K562 (cell line): ENCODE measurements around the gene TMEM163. TPM values are rescaled to one million over a fixed set of nuclear protein-coding genes. Genes with fewer than 3 reads are reported as not detected.

Experiments used
- ATAC-seq: fragments of 200-7000 bp; cut with Tn5 transposase; 3 replicates; pipeline ENCODE4 v1.9.1; 2020; ENCODE audit warnings: moderate library complexity
- BruUV-seq: library from RNA; stranded (reverse); fragments of 400-500 nt; replicated peaks from 2 replicates; lab custom pipeline; 2021; lab: Mats Ljungman, UMichigan
- CTCF ChIA-PET: fragments of 300-600 bp; formaldehyde crosslinking; extraction: SDS; loops from one replicate; lab custom pipeline; 2021; ENCODE audit warnings: low intra/inter-chr PET ratio; lab: Yijun Ruan, JAX
- POLR2A ChIA-PET: fragments of 300-600, 350-650 bp; sonication (Branson Sonifier 250); formaldehyde crosslinking; extraction: SDS; loops from one replicate; lab custom pipeline; 2021; ENCODE audit warnings: antibody characterized with exemption, inconsistent platforms; lab: Yijun Ruan, JAX
- DNase-seq, 4 experiments: peaks; one replicate each; pipeline versions ENCODE4 v3.0.0 to v3.0.0-alpha.2; 2011 to 2018; ENCODE audit warnings: low spot score in 3 of 4, mixed read lengths in 3 of 4; ENCODE audit errors: extremely low read depth in 1 of 4
- FAIRE-seq: peaks from 2 replicates; lab custom pipeline; 2011; peaks lifted over from hg19 to GRCh38; lab: Jason Lieb, UNC
- H2AFZ ChIP-seq: 2 replicates; pipeline ENCODE4 v1.6.0; 2011; ENCODE audit warnings: low read depth, low read length, control low read depth, inconsistent platforms
- H3K27ac ChIP-seq: fragments of 200-600 bp; 3 replicates; pipeline ENCODE4 v1.8.0; 2011; ENCODE audit warnings: low read depth, mild to moderate bottlenecking, control low read depth, inconsistent platforms, low read length, moderate library complexity, mixed read lengths; ENCODE audit errors: extremely low read depth
- H3K27me3 ChIP-seq, 2 experiments: fragments of 300-600 bp in 1 of 2; 2 replicates in 1 of 2; 3 replicates in 1 of 2; pipeline versions ENCODE4 v1.6.0 to v1.8.0; 2011; ENCODE audit warnings: inconsistent platforms in 2 of 2, low read length in 2 of 2, mild to moderate bottlenecking in 1 of 2, mixed read lengths in 1 of 2, moderate library complexity in 1 of 2; ENCODE audit not compliant: control insufficient read depth in 2 of 2, insufficient read depth in 2 of 2
- H3K36me3 ChIP-seq: fragments of 300-600 bp; 3 replicates; pipeline ENCODE4 v1.8.0; 2011; ENCODE audit warnings: mild to moderate bottlenecking, low read length, inconsistent platforms; ENCODE audit not compliant: control insufficient read depth, insufficient read depth
- H3K4me1 ChIP-seq, 2 experiments: fragments of 200-600 bp in 1 of 2; replicated peaks in 1 of 2; 2 replicates in 1 of 2; 3 replicates in 1 of 2; pipeline versions ENCODE4 v1.5.1 to v1.8.0; 2011; ENCODE audit warnings: inconsistent platforms in 2 of 2, low read length in 2 of 2, mild to moderate bottlenecking in 1 of 2, mixed read lengths in 1 of 2, moderate library complexity in 1 of 2; ENCODE audit not compliant: control insufficient read depth in 2 of 2, insufficient read depth in 2 of 2
- H3K4me2 ChIP-seq: 2 replicates; pipeline ENCODE4 v1.6.1; 2011; ENCODE audit warnings: low read length, control low read depth, inconsistent platforms, mixed read lengths; ENCODE audit not compliant: insufficient read depth
- H3K4me3 ChIP-seq: fragments of 200-600 bp; sonication (generic), shearing (Covaris generic); 2 replicates; pipeline ENCODE4 v1.5.1; 2016; ENCODE audit warnings: control low read depth, inconsistent platforms
- H3K79me2 ChIP-seq: fragments of 200-600 bp; 3 replicates; pipeline ENCODE4 v1.8.0; 2011; ENCODE audit warnings: low read length, inconsistent platforms; ENCODE audit not compliant: control insufficient read depth, insufficient read depth
- H3K9ac ChIP-seq, 2 experiments: 2 replicates each; pipeline versions ENCODE4 v1.6.0 to v1.6.1; 2011; ENCODE audit warnings: low read depth in 2 of 2, low read length in 2 of 2, control low read depth in 1 of 2, inconsistent platforms in 1 of 2, mild to moderate bottlenecking in 1 of 2, mixed read lengths in 1 of 2; ENCODE audit not compliant: insufficient read depth in 1 of 2
- H3K9me1 ChIP-seq: one replicate; pipeline ENCODE4 v1.6.0; 2011; ENCODE audit warnings: inconsistent platforms, mild to moderate bottlenecking, low read length, moderate library complexity; ENCODE audit not compliant: control insufficient read depth, insufficient read depth
- H3K9me3 ChIP-seq: replicated peaks from 2 replicates; pipeline ENCODE4 v1.5.1; 2011; ENCODE audit warnings: low read depth, low read length, inconsistent platforms; ENCODE audit not compliant: control insufficient read depth, insufficient read depth
- H4K20me1 ChIP-seq: replicated peaks from 2 replicates; pipeline ENCODE4 v1.6.1; 2011; ENCODE audit warnings: low read length, inconsistent platforms, mixed read lengths; ENCODE audit not compliant: control insufficient read depth, insufficient read depth
- BRD9 ChIP-seq: fragments of 450-650 bp; IDR thresholded peaks from 2 replicates; pipeline ENCODE4 v1.6.1; 2018; ENCODE audit warnings: low read depth; ENCODE audit not compliant: partially characterized antibody
- CBFA2T3 ChIP-seq: fragments of 450-650 bp; IDR thresholded peaks from 2 replicates; pipeline ENCODE4 v1.6.1; 2017
- CREB5 ChIP-seq: fragments of 250-450 bp; sonication (Bioruptor Pico); IDR thresholded peaks from 2 replicates; pipeline ENCODE4 v1.5.0; 2020; ENCODE audit warnings: mild to moderate bottlenecking
- DNMT1 ChIP-seq: fragments of 450-650 bp; IDR thresholded peaks from 2 replicates; pipeline ENCODE4 v1.6.1; 2016; ENCODE audit warnings: antibody characterized with exemption, mild to moderate bottlenecking
- ESRRB ChIP-seq: fragments of 250-450 bp; sonication (Bioruptor Pico); IDR thresholded peaks from 2 replicates; pipeline ENCODE4 v1.5.0; 2020; ENCODE audit warnings: mild to moderate bottlenecking, moderate library complexity, borderline replicate concordance
- ETV5 ChIP-seq: sonication (generic); formaldehyde crosslinking; IDR thresholded peaks from 2 replicates; pipeline ENCODE4 v1.4.0; 2020; ENCODE audit warnings: low read depth, mild to moderate bottlenecking, missing genetic modification reagents
- HMG20A ChIP-seq: fragments of 450-650 bp; formaldehyde crosslinking; conservative IDR thresholded peaks from 2 replicates; pipeline ENCODE4 v1.4.0; 2020; ENCODE audit warnings: mild to moderate bottlenecking, mixed read lengths
- HSF4 ChIP-seq: fragments of 250-450 bp; sonication (Bioruptor Pico); IDR thresholded peaks from 2 replicates; pipeline ENCODE4 v2.1.2; 2022; ENCODE audit warnings: mild to moderate bottlenecking, moderate library complexity, borderline replicate concordance
- MYBL2 ChIP-seq, 2 experiments: fragments of 450-650 bp in 1 of 2; sonication (generic) in 1 of 2; formaldehyde crosslinking in 1 of 2; IDR thresholded peaks; 2 replicates each; pipeline versions ENCODE4 v1.6.1 to v1.8.1; 2017 to 2022; ENCODE audit warnings: borderline replicate concordance in 1 of 2, inconsistent platforms in 1 of 2, low read depth in 1 of 2, mild to moderate bottlenecking in 1 of 2, missing genetic modification reagents in 1 of 2, moderate library complexity in 1 of 2
- NFATC3 ChIP-seq: fragments of 450-650 bp; IDR thresholded peaks from 2 replicates; pipeline ENCODE4 v1.6.1; 2017; ENCODE audit warnings: mild to moderate bottlenecking
- PHB2 ChIP-seq: fragments of 450-650 bp; IDR thresholded peaks from 2 replicates; pipeline ENCODE4 v1.6.1; 2017; ENCODE audit warnings: low read depth
- PHF20 ChIP-seq: fragments of 450-650 bp; IDR thresholded peaks from 2 replicates; pipeline ENCODE4 v1.6.1; 2018; ENCODE audit not compliant: partially characterized antibody
- PHF8 ChIP-seq: fragments of 200-600 bp; sonication (generic); IDR thresholded peaks from 2 replicates; pipeline ENCODE4 v1.6.1; 2012; ENCODE audit warnings: mixed run types, mild to moderate bottlenecking, inconsistent platforms, low read length, moderate library complexity, borderline replicate concordance
- POLR2G ChIP-seq: fragments of 200-400 bp; formaldehyde crosslinking; IDR thresholded peaks from 2 replicates; pipeline ENCODE4 v1.6.1; 2017; ENCODE audit warnings: low read depth, mild to moderate bottlenecking, antibody characterized with exemption, low read length, moderate library complexity
- TBP ChIP-seq: optimal IDR thresholded peaks from 2 replicates; pipeline ENCODE3; 2011; ENCODE audit warnings: low read depth, low read length, improper control_type of control experiment
- TCF7L2 ChIP-seq: fragments of 150-350 bp; IDR thresholded peaks from 2 replicates; pipeline ENCODE4 v1.6.1; 2016; ENCODE audit warnings: low read depth, mild to moderate bottlenecking, low read length, moderate library complexity
- ZNF444 ChIP-seq: fragments of 250-450 bp; sonication (Bioruptor Pico); IDR thresholded peaks from 2 replicates; pipeline ENCODE4 v1.4.0; 2020; ENCODE audit warnings: mild to moderate bottlenecking, moderate library complexity
- ZNF445 ChIP-seq: fragments of 250-450 bp; sonication (Bioruptor Pico); IDR thresholded peaks from 2 replicates; pipeline ENCODE4 v1.4.0; 2020; ENCODE audit warnings: low read depth, mild to moderate bottlenecking, moderate library complexity
- ZNF586 ChIP-seq: fragments of 450-650 bp; formaldehyde crosslinking; conservative IDR thresholded peaks from 2 replicates; pipeline ENCODE4 v1.4.0; 2020; ENCODE audit warnings: mild to moderate bottlenecking, moderate library complexity
- WGBS: fragments of 100-300 bp; shearing (Covaris generic); methylation state at CpG from one replicate; pipeline ENCODE4 v1.1.6; 2016; ENCODE audit warnings: low coverage, mixed read lengths; ENCODE audit not compliant: insufficient coverage; ENCODE audit errors: missing lambda C conversion rate; 5-methylcytosine and 5-hydroxymethylcytosine counted together
- in situ Hi-C: fragments of 300-500 bp; cut with MboI; formaldehyde crosslinking; loops from 4 replicates; pipeline ENCODE4 v1.15.0; 2018; ENCODE audit warnings: inconsistent platforms, mixed read lengths
- intact Hi-C: fragments of 100-400 bp; cut with micrococcal nuclease; formaldehyde crosslinking; loops from 2 replicates; pipeline ENCODE4 v1.14.2; 2022
- polyA plus RNA-seq, 8 experiments: library from polyadenylated mRNA; depleted of rRNA in 4 of 8; stranded (reverse) in 5 of 8; unstranded in 3 of 8; fragments of >200 nt; fragmentation: Nextera tagmentation in 2 of 8; fragmentation: Illumina TruSeq in 1 of 8; extraction: Ambion mirVana in 2 of 8; extraction: Trizol in 1 of 8; gene quantifications; 2 replicates each; pipeline versions ENCODE4 v1.2.1 to v1.2.3, GENCODE V29; 2011 to 2014; ENCODE audit warnings: inconsistent platforms in 1 of 8, missing spikeins in 1 of 8
- total RNA-seq, 7 experiments: library from RNA; depleted of rRNA in 6 of 7; stranded (reverse); fragments of >200 nt in 6 of 7; fragmentation: Illumina TruSeq in 2 of 7; extraction: Trizol in 2 of 7; gene quantifications; 2 replicates each; pipeline versions ENCODE4 v1.2.1 to v1.2.3, GENCODE V29; 2011 to 2021; ENCODE audit warnings: low replicate concordance in 1 of 7
- TF ChIP-seq, protein P1 (sequence below): fragments of 250-450 bp; sonication (Bioruptor Pico); IDR thresholded peaks from 2 replicates; pipeline ENCODE4 v1.8.0; 2022; ENCODE audit warnings: moderate library complexity, mild to moderate bottlenecking, inconsistent platforms

The TMEM163 gene
- total and polyA plus RNA-seq, 9 of the 15 experiments (the other 6 are each of a cell fraction or from before 2014, with no cell fraction given) = 0.04 to 0.68 (median 0.16) TPM; not detected in 3

- no peak overlapping the region for H3K4me2 ChIP-seq
- no peaks in the 10 kb centered on the region for H3K79me2 ChIP-seq
- intact Hi-C loops (no loop called here), in situ Hi-C loops (no loop called here)
- DNase-seq (no peak), ATAC-seq (no peak), FAIRE-seq (no peak)
- 0% methylated on average over 1 of the region's 1 CpG for WGBS
- no peaks in the 10 kb centered on the region for H3K9me3 ChIP-seq
- H3K27me3 ChIP-seq = peaks cover 0 to 13% of the 10 kb centered on the region in 2 experiments; a peak in 1 of 5 replicates
- H4K20me1 ChIP-seq = no peaks in the 10 kb centered on the region
- no peaks in the 10 kb centered on the region for H3K36me3 ChIP-seq
- H3K9ac ChIP-seq = no peak overlapping the region
- H3K4me1 ChIP-seq = no peaks in the 10 kb centered on the region
- no peak overlapping the region for H3K27ac ChIP-seq
- CTCF ChIA-PET = no interaction called here
- TF ChIP-seq HMG20A (no peak), TBP (no peak), ZNF445 (CRISPR knock-in tag) (no peak), PHF8 (no peak), CBFA2T3 (no peak), ZNF586 (CRISPR knock-in tag) (no peak), DNMT1 (no peak), ETV5 (CRISPR knock-in tag) (no peak), CREB5 (CRISPR knock-in tag) (no peak), ZNF444 (CRISPR knock-in tag) (no peak), HSF4 (CRISPR knock-in tag) (no peak), PHF20 (no peak), MYBL2 (IDR thresholded peaks at IDR 0.05; ENCODE audit: low read depth) (no peak), MYBL2 (CRISPR knock-in tag; IDR thresholded peaks at IDR 0.05; ENCODE audit: borderline replicate concordance) (no peak), PHB2 (no peak), NFATC3 (no peak), ESRRB (CRISPR knock-in tag) (no peak), TCF7L2 (no peak), BRD9 (no peak), POLR2G (no peak)
- TF ChIP-seq, protein P1, sequence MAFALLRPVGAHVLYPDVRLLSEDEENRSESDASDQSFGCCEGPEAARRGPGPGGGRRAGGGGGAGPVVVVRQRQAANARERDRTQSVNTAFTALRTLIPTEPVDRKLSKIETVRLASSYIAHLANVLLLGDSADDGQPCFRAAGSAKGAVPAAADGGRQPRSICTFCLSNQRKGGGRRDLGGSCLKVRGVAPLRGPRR (CRISPR knock-in tag) = no peak
- no peak overlapping the region for H2AFZ ChIP-seq
- POLR2A ChIA-PET = interaction anchor here (0.6 kb wide), 2 partner anchors 35 to 1493 kb away, joined by 3 to 4 read pairs; no protein-coding TSS in a partner anchor
- no TSS peak for BruUV-seq
- no peaks in the 10 kb centered on the region for H3K9me1 ChIP-seq
- H3K4me3 ChIP-seq = no peak overlapping the region
Observed at GRCh38 chr2:134573724-134574123, 145.1 kb downstream of the TMEM163 start.
